ENCODE results near the gene PPM1A.
A peak's percentile ranks its signal among the peaks of the same experiment; 100 is the strongest.

The PPM1A gene

GRCh38 chr14:60339571-60339970, 90.5 kb downstream of the PPM1A start:
- Histone ChIP-seq H3F3A (ENCODE audit: insufficient read depth) (no peaks in the 10 kb centered on the region), H3K9ac (ENCODE audit: low read length) (no peak overlapping the region), H3K27me3 (ENCODE audit: low read length) (no peaks in the 10 kb centered on the region), H3K36me3 (ENCODE audit: low read length) (no peaks in the 10 kb centered on the region), H3K79me2 (ENCODE audit: insufficient read depth, low read length) (no peaks in the 10 kb centered on the region), H3K9me3 (ENCODE audit: insufficient read depth, low read length) (no peaks in the 10 kb centered on the region), H3K4me3 (ENCODE audit: insufficient read depth, low read length, poor library complexity, severe bottlenecking) (no peak overlapping the region), H2AFZ (ENCODE audit: low read depth, low read length, severe bottlenecking) (no peak overlapping the region), H3K4me2 (ENCODE audit: low read depth, low read length, poor library complexity, severe bottlenecking) (no peak overlapping the region), H3K9me2 (replicated peaks; ENCODE audit: insufficient read depth, low read length) (no peaks in the 10 kb centered on the region), H3K27ac (ENCODE audit: low read depth, low read length) (no peak overlapping the region), H4K20me1 (ENCODE audit: low read depth, low read length) (no peaks in the 10 kb centered on the region)
- no peak for TF ChIP-seq CTCF (IDR thresholded peaks at IDR 0.05; ENCODE audit: insufficient read depth, low read length, poor library complexity, severe bottlenecking)
- TF ChIP-seq EZH2phosphoT487 (conservative IDR thresholded peaks at IDR 0.05; ENCODE audit: low read length) = no peak

DNA sequence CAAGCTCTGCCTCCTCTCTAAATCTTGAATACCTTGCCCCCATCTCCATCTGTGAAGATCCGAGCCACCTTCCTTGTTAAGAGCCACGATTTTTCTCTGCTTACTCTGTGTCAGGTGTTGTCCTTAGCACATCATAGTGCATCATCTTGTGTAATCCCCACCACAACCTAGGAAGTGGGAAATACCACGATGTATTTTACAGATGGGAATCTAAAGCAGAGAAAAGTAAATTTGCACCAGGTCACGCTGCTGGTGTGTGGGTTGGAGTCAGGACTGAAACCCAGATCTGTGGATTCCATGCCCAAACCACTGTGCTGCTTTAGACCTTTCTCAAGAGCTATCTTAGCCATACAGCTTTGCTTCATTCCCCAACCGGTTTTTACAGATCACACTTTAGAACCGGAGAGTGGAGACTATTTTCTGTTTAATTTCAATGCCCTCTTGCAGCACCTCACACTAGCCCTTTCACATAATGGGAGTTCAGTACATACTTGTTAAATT, 94.6 kb downstream of the PPM1A start:
- H3K4me3 ChIP-seq (ENCODE audit: insufficient read depth, low read length, poor library complexity, severe bottlenecking) = no peak overlapping the region
- H3K27ac ChIP-seq (ENCODE audit: low read depth, low read length) = no peak overlapping the region
- H3K27me3 ChIP-seq (ENCODE audit: low read length) = no peaks in the 10 kb centered on the region
- H3K4me2 ChIP-seq (ENCODE audit: low read depth, low read length, poor library complexity, severe bottlenecking) = no peak overlapping the region
- no peak overlapping the region for H3K9ac ChIP-seq (ENCODE audit: low read length)
- H2AFZ ChIP-seq (ENCODE audit: low read depth, low read length, severe bottlenecking) = peak overlapping the region; percentile 37
- no peaks in the 10 kb centered on the region for H3K9me3 ChIP-seq (ENCODE audit: insufficient read depth, low read length)
- no peaks in the 10 kb centered on the region for H3F3A ChIP-seq (ENCODE audit: insufficient read depth)
- TF ChIP-seq EZH2phosphoT487 (conservative IDR thresholded peaks at IDR 0.05; ENCODE audit: low read length) = no peak
- TF ChIP-seq CTCF (IDR thresholded peaks at IDR 0.05; ENCODE audit: insufficient read depth, low read length, poor library complexity, severe bottlenecking) = no peak
- H4K20me1 ChIP-seq (ENCODE audit: low read depth, low read length) = no peaks in the 10 kb centered on the region
- H3K9me2 ChIP-seq (replicated peaks; ENCODE audit: insufficient read depth, low read length) = no peaks in the 10 kb centered on the region
- H3K79me2 ChIP-seq (ENCODE audit: insufficient read depth, low read length) = no peaks in the 10 kb centered on the region
- no peaks in the 10 kb centered on the region for H3K36me3 ChIP-seq (ENCODE audit: low read length)

DNA sequence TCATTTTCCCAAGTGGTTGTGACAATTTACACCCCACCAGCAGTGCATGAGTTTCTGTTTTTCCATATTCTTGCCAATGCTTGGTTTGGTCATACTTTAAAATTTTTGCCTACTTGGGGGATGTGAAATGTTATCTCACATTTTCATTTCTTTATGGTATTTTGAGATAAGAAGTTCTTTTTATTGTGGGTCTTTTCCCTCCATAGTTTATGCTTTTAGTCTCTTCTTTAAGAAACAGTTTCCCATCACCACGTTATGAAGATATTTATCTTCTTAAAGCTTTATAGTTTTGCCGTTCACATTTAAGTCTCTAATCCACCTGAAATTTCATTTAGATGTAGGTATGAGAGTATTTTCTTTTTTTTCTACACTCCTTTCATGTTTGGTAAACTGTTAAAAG, 95.7 kb downstream of the PPM1A start:
- no peak overlapping the region for H3K4me2 ChIP-seq (ENCODE audit: low read depth, low read length, poor library complexity, severe bottlenecking)
- no peaks in the 10 kb centered on the region for H3K36me3 ChIP-seq (ENCODE audit: low read length)
- no peaks in the 10 kb centered on the region for H3F3A ChIP-seq (ENCODE audit: insufficient read depth)
- H3K9me3 ChIP-seq (ENCODE audit: insufficient read depth, low read length) = no peaks in the 10 kb centered on the region
- H3K79me2 ChIP-seq (ENCODE audit: insufficient read depth, low read length) = no peaks in the 10 kb centered on the region
- H2AFZ ChIP-seq (ENCODE audit: low read depth, low read length, severe bottlenecking) = no peak overlapping the region
- TF ChIP-seq CTCF (IDR thresholded peaks at IDR 0.05; ENCODE audit: insufficient read depth, low read length, poor library complexity, severe bottlenecking) = no peak
- TF ChIP-seq EZH2phosphoT487 (conservative IDR thresholded peaks at IDR 0.05; ENCODE audit: low read length) = no peak
- H3K9ac ChIP-seq (ENCODE audit: low read length) = no peak overlapping the region
- no peak overlapping the region for H3K27ac ChIP-seq (ENCODE audit: low read depth, low read length)
- no peaks in the 10 kb centered on the region for H3K27me3 ChIP-seq (ENCODE audit: low read length)
- no peak overlapping the region for H3K4me3 ChIP-seq (ENCODE audit: insufficient read depth, low read length, poor library complexity, severe bottlenecking)
- H3K9me2 ChIP-seq (replicated peaks; ENCODE audit: insufficient read depth, low read length) = no peaks in the 10 kb centered on the region
- no peaks in the 10 kb centered on the region for H4K20me1 ChIP-seq (ENCODE audit: low read depth, low read length)
